Mesendoderm (in vitro differentiated cells): ENCODE data around the gene FKBP6.
"Not testable (repeated sequence)": the region's sequence is repeated elsewhere in the genome, so short reads cannot be mapped to it uniquely, and the experiment has no call there.

ENCODE experiments used
- DNase-seq: peaks from one replicate; pipeline ENCODE4 v3.0.0; 2013
- H2AK5ac ChIP-seq: 2 replicates; pipeline ENCODE4 v1.6.1; 2013; ENCODE audit warnings: low read length, inconsistent platforms
- H2BK120ac ChIP-seq: 2 replicates; pipeline ENCODE4 v1.6.1; 2013; ENCODE audit warnings: low read depth, mild to moderate bottlenecking, low read length, moderate library complexity, mixed read lengths
- H2BK15ac ChIP-seq: replicated peaks from 2 replicates; pipeline ENCODE4 v1.6.1; 2013; ENCODE audit warnings: low read depth, mild to moderate bottlenecking, moderate library complexity
- H2BK5ac ChIP-seq: 2 replicates; pipeline ENCODE4 v1.6.1; 2013; ENCODE audit warnings: low read length, inconsistent platforms
- H3K18ac ChIP-seq: 2 replicates; pipeline ENCODE4 v1.6.1; 2013; ENCODE audit warnings: mild to moderate bottlenecking, low read length, mixed read lengths
- H3K23ac ChIP-seq: one replicate; pipeline ENCODE4 v1.6.1; 2013; ENCODE audit warnings: low read length
- H3K27ac ChIP-seq: 2 replicates; pipeline ENCODE4 v1.5.1; 2013; ENCODE audit warnings: low read depth, mild to moderate bottlenecking, inconsistent platforms, low read length, moderate library complexity
- H3K27me3 ChIP-seq: 2 replicates; pipeline ENCODE4 v1.6.1; 2013; ENCODE audit warnings: low read length, control low read depth, mild to moderate bottlenecking, inconsistent platforms; ENCODE audit not compliant: insufficient read depth, poor library complexity
- H3K36me3 ChIP-seq: 2 replicates; pipeline ENCODE4 v1.6.1; 2013; ENCODE audit warnings: low read length, inconsistent platforms; ENCODE audit not compliant: control insufficient read depth, insufficient read depth
- H3K4ac ChIP-seq: one replicate; pipeline ENCODE4 v1.6.1; 2013; ENCODE audit warnings: low read depth, mild to moderate bottlenecking, low read length, moderate library complexity
- H3K4me1 ChIP-seq: 2 replicates; pipeline ENCODE4 v1.6.1; 2013; ENCODE audit warnings: low read depth, low read length, inconsistent platforms; ENCODE audit not compliant: control insufficient read depth
- H3K4me2 ChIP-seq: 2 replicates; pipeline ENCODE4 v1.6.1; 2013; ENCODE audit warnings: low read length
- H3K4me3 ChIP-seq: 2 replicates; pipeline ENCODE4 v1.5.1; 2013; ENCODE audit warnings: mild to moderate bottlenecking, low read length
- H3K56ac ChIP-seq: one replicate; pipeline ENCODE4 v1.6.1; 2013; ENCODE audit warnings: low read length
- H3K79me1 ChIP-seq: 2 replicates; pipeline ENCODE4 v1.6.1; 2013; ENCODE audit warnings: low read length, inconsistent platforms
- H3K79me2 ChIP-seq: 2 replicates; pipeline ENCODE4 v1.6.1; 2013; ENCODE audit warnings: mild to moderate bottlenecking, low read length; ENCODE audit not compliant: control insufficient read depth, insufficient read depth
- H3K9ac ChIP-seq: 2 replicates; pipeline ENCODE4 v1.6.1; 2013; ENCODE audit warnings: low read length, inconsistent platforms
- H4K5ac ChIP-seq: one replicate; pipeline ENCODE4 v1.6.1; 2013; ENCODE audit warnings: low read length
- H4K8ac ChIP-seq: one replicate; pipeline ENCODE4 v1.6.1; 2013; ENCODE audit warnings: low read depth, mild to moderate bottlenecking, control low read depth, low read length, moderate library complexity
- WGBS: extraction: QIAGEN DNeasy Blood & Tissue Kit; methylation state at CpG from one replicate; pipeline ENCODE4 v1.1.7; 2013; ENCODE audit warnings: low lambda C conversion rate, missing lambda C conversion rate; ENCODE audit not compliant: insufficient coverage; ENCODE audit errors: extremely low coverage; 5-methylcytosine and 5-hydroxymethylcytosine counted together

The FKBP6 gene

DNA sequence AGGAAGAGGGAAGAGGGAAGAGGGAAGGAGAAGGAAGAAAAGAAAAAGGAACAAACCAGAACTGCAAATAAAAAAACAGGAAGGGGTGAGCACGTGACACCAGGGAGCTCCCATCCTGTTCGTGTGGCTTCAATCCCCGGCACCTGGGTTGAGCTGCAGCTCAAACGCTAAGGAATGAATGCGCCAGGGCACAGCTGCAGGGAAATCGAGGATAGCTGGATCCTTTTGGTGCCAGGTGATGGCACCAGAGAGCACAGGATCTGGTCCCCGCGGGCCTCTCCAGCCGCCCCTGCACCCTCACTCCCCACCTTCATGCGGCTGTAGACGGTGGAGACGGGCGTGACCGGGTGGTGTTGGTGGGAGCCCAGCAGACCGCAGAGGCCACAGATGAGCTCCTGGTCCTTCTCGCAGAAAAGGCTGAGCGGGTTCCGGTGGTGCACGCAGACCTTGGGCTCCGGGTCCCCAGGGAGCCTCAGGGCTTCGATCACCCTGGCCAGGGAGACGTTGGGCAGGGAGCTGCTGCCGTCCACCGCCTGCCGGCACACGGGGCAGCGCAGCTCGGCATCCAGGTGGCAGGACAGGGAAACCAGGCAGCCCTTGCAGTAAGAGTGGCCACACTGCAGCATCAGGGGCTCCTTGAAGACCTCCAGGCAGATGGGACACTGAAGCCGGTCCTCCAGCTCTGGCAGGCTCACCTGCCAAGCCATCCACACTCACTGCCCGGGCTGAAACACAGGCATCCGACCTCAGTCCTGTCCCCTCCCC lies 3.7 kb upstream of the FKBP6 start:
- not testable (repeated sequence) for H3K36me3 ChIP-seq, H3K4me3 ChIP-seq, H3K27me3 ChIP-seq, H3K79me1 ChIP-seq, H3K79me2 ChIP-seq, H3K9ac ChIP-seq, H3K4me2 ChIP-seq, H3K4me1 ChIP-seq, H2BK120ac ChIP-seq, H3K18ac ChIP-seq, H2BK15ac ChIP-seq, H3K23ac ChIP-seq, H4K8ac ChIP-seq, H4K5ac ChIP-seq, H2BK5ac ChIP-seq, H3K4ac ChIP-seq, H3K27ac ChIP-seq, H2AK5ac ChIP-seq
- peak; percentile 86 for DNase-seq
- no CpG with 5 or more reads among the region's 31 CpGs for WGBS
- peak overlapping the region; percentile 0 for H3K56ac ChIP-seq

DNA sequence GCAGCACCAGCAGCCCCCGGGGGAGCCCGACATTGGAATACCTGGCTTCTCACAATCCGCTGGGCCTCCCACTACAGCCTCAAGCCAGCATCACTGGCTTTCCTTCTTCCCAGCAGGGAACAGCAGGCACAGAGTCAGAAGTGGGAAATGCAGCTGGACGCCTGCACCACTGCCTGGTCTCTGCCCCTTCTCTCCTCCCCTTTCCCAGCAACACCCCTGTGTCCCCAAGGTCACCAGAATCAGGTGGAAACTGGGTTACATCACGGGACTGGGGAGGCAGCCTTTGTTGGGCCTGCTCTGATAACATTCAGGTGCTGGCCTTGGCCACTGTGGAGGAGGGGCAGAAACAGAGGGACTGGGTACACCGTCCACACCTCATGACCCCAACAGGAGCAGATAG lies 2.5 kb upstream of the FKBP6 start:
- H2BK120ac ChIP-seq, H4K8ac ChIP-seq, H3K27ac ChIP-seq, H3K56ac ChIP-seq, H3K79me2 ChIP-seq, DNase-seq, H2BK15ac ChIP-seq, H4K5ac ChIP-seq, H3K4me2 ChIP-seq, H2BK5ac ChIP-seq, H3K36me3 ChIP-seq, H3K79me1 ChIP-seq, H3K4me1 ChIP-seq, H3K27me3 ChIP-seq, H3K4me3 ChIP-seq, H2AK5ac ChIP-seq, H3K4ac ChIP-seq, H3K18ac ChIP-seq, H3K23ac ChIP-seq, H3K9ac ChIP-seq: not testable (repeated sequence)
- WGBS = no CpG with 5 or more reads among the region's 6 CpGs

DNA sequence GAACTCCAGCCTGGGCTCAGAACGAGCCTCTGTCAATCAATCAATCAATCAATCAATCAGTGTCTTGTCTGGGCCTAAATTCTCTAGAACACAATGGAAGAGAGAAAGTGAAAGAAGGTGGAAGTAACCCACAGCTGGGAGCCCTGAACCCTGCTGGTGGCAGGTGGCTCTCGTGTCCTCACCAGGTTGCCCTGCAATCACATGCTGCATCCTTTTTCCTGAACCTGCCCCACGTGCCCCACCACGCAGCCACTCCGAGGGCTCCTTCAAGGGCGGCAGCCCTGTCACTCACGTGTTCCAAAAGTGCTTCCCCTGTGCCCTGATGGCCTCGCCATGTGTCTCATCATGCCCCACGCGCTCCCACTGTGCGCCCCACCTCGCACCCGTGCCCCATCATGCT lies 512 bp upstream of the FKBP6 start:
- not testable (repeated sequence) for H3K79me1 ChIP-seq

DNA sequence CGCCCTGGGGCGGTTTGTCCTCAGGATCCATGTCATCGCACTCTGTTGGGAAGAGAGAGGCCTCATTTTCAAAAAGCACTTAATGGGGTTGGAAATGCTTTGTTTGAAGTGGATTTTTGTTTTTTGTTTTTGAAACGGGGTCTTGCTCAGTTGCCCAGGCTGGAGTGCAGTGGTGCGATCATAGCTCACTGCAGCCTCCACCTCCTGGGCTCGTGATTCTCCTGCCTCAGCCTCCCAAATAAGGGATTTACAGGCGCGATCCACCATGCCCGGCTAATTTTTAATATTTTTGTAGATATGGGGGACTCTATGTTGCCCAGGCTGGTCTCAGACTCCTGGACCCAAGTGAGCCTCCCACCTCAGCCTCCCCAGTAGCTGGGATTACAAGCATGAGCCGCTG lies 735 bp downstream of the FKBP6 start:
- no peak overlapping the region for H2AK5ac ChIP-seq
- H4K8ac ChIP-seq = no peak overlapping the region
- H3K4me2 ChIP-seq = no peak overlapping the region
- no peaks in the 10 kb centered on the region for H3K36me3 ChIP-seq
- no peak overlapping the region for H3K18ac ChIP-seq
- no peaks in the 10 kb centered on the region for H3K27me3 ChIP-seq
- H2BK120ac ChIP-seq = no peak overlapping the region
- no peaks in the 10 kb centered on the region for H3K79me1 ChIP-seq
- no peak overlapping the region for H3K4me3 ChIP-seq
- H3K23ac ChIP-seq = no peak overlapping the region
- H3K56ac ChIP-seq = no peak overlapping the region
- H3K4me1 ChIP-seq = no peaks in the 10 kb centered on the region
- no peak overlapping the region for H3K9ac ChIP-seq
- no peak overlapping the region for H4K5ac ChIP-seq
- H2BK5ac ChIP-seq = no peak overlapping the region
- H3K4ac ChIP-seq = no peak overlapping the region
- no peak for DNase-seq
- H2BK15ac ChIP-seq = no peak overlapping the region
- WGBS = no CpG with 5 or more reads among the region's 10 CpGs
- H3K79me2 ChIP-seq = no peaks in the 10 kb centered on the region
- no peak overlapping the region for H3K27ac ChIP-seq

More for the DNA sequence above, 512 bp upstream of the FKBP6 start:
- not testable (repeated sequence) for H3K23ac ChIP-seq, H3K27ac ChIP-seq, H2BK15ac ChIP-seq, H3K18ac ChIP-seq, DNase-seq, H3K79me2 ChIP-seq, H2BK120ac ChIP-seq, H4K8ac ChIP-seq, H3K4me3 ChIP-seq, H2BK5ac ChIP-seq, H4K5ac ChIP-seq, H2AK5ac ChIP-seq, H3K9ac ChIP-seq, H3K36me3 ChIP-seq, H3K4me1 ChIP-seq, H3K4me2 ChIP-seq, H3K4ac ChIP-seq, H3K56ac ChIP-seq, H3K27me3 ChIP-seq
- WGBS = no CpG with 5 or more reads among the region's 13 CpGs

DNA sequence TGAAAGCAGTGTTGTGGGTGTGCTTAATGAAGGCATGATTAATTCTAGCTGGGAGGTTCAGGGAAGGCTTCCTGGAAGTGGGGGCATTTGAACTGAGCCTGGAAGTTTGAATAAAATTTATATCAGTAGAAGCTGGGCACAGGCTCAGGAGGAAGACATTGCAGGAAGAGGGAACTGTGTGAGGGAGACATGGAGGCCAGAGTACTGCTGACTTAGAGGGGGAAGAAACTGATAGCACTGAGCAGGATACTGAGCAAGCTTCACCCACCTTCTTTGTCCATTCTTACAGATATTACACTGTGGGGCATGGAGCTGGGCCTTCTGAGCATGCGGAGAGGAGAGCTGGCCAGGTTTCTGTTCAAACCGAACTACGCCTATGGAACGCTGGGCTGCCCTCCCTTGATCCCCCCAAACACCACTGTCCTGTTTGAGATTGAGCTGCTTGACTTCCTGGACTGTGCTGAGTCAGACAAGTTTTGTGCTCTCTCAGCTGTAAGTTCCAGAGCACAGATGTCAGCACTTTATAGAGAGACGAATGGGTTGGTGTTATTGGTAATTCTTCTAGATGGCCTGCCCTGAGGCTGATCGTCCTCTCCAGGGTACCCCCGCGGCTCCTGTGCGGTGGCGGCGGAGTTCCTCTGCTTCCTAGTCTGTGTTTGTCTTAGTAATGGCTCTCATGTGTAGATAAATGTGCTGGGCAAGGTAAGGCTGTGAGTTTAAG lies 2.1 kb downstream of the FKBP6 start:
- Histone ChIP-seq H3K27me3 (no peaks in the 10 kb centered on the region), H3K27ac (no peak overlapping the region), H3K4me2 (no peak overlapping the region), H3K56ac (no peak overlapping the region), H3K79me1 (no peaks in the 10 kb centered on the region), H2BK5ac (no peak overlapping the region), H3K4me1 (no peaks in the 10 kb centered on the region), H3K4ac (no peak overlapping the region), H2BK15ac (no peak overlapping the region), H3K4me3 (no peak overlapping the region), H3K36me3 (no peaks in the 10 kb centered on the region), H3K18ac (no peak overlapping the region), H4K5ac (no peak overlapping the region), H3K79me2 (no peaks in the 10 kb centered on the region), H2BK120ac (no peak overlapping the region), H3K23ac (no peak overlapping the region), H2AK5ac (no peak overlapping the region), H4K8ac (no peak overlapping the region), H3K9ac (no peak overlapping the region)
- no CpG with 5 or more reads among the region's 11 CpGs for WGBS
- DNase-seq = no peak
